Trophoblast cell (in vitro differentiated cells and primary cell): ENCODE measurements around the gene COQ5.

Source experiments
- DNase-seq, 2 donors: peaks; one replicate each; pipeline ENCODE4 v3.0.0-alpha.2; 2016
- H2AFZ ChIP-seq: 2 replicates; pipeline ENCODE4 v1.6.1; 2013; ENCODE audit warnings: low read length, moderate library complexity, mild to moderate bottlenecking; ENCODE audit not compliant: insufficient read depth, poor library complexity
- H2AK5ac ChIP-seq: 2 replicates; pipeline ENCODE4 v1.6.1; 2013; ENCODE audit warnings: mild to moderate bottlenecking, low read length
- H2BK120ac ChIP-seq: 2 replicates; pipeline ENCODE4 v1.6.1; 2013; ENCODE audit warnings: low read length, mild to moderate bottlenecking, moderate library complexity; ENCODE audit not compliant: insufficient read depth, poor library complexity
- H2BK12ac ChIP-seq: 2 replicates; pipeline ENCODE4 v1.6.1; 2013; ENCODE audit warnings: mild to moderate bottlenecking, low read length, moderate library complexity
- H2BK5ac ChIP-seq: 2 replicates; pipeline ENCODE4 v1.6.1; 2013; ENCODE audit warnings: low read length, low read depth, moderate library complexity, mild to moderate bottlenecking; ENCODE audit not compliant: poor library complexity
- H3K14ac ChIP-seq: 2 replicates; pipeline ENCODE4 v1.6.1; 2013; ENCODE audit warnings: mild to moderate bottlenecking, low read length
- H3K18ac ChIP-seq: 2 replicates; pipeline ENCODE4 v1.6.1; 2013; ENCODE audit warnings: mild to moderate bottlenecking, low read length
- H3K23ac ChIP-seq: 2 replicates; pipeline ENCODE4 v1.6.1; 2013; ENCODE audit warnings: low read length
- H3K27ac ChIP-seq: 2 replicates; pipeline ENCODE4 v1.5.1; 2013; ENCODE audit warnings: low read depth, mild to moderate bottlenecking, inconsistent platforms, low read length, moderate library complexity
- H3K27me3 ChIP-seq: 2 replicates; pipeline ENCODE4 v1.6.1; 2013; ENCODE audit warnings: inconsistent platforms, mild to moderate bottlenecking, low read length, moderate library complexity; ENCODE audit not compliant: insufficient read depth
- H3K36me3 ChIP-seq, 2 experiments: 1 replicate in 1 of 2; 2 replicates in 1 of 2; pipeline ENCODE4 v1.6.1; 2013; ENCODE audit warnings: low read length in 2 of 2, mild to moderate bottlenecking in 2 of 2, moderate library complexity in 1 of 2; ENCODE audit not compliant: insufficient read depth in 2 of 2, control insufficient read depth in 1 of 2
- H3K4ac ChIP-seq: 2 replicates; pipeline ENCODE4 v1.6.1; 2013; ENCODE audit warnings: low read depth, mild to moderate bottlenecking, low read length, moderate library complexity
- H3K4me1 ChIP-seq, 2 experiments: 1 replicate in 1 of 2; 2 replicates in 1 of 2; pipeline ENCODE4 v1.6.1; 2013; ENCODE audit warnings: low read length in 2 of 2, mild to moderate bottlenecking in 2 of 2, moderate library complexity in 1 of 2; ENCODE audit not compliant: insufficient read depth in 2 of 2, control insufficient read depth in 1 of 2
- H3K4me2 ChIP-seq: 2 replicates; pipeline ENCODE4 v1.6.1; 2013; ENCODE audit warnings: inconsistent platforms, mild to moderate bottlenecking, low read length, moderate library complexity
- H3K4me3 ChIP-seq: 2 replicates; pipeline ENCODE4 v1.5.1; 2013; ENCODE audit warnings: mild to moderate bottlenecking, low read depth, low read length, inconsistent platforms
- H3K79me1 ChIP-seq: one replicate; pipeline ENCODE4 v1.6.1; 2013; ENCODE audit warnings: low read length
- H3K79me2 ChIP-seq: 2 replicates; pipeline ENCODE4 v1.6.1; 2013; ENCODE audit warnings: low read length, mild to moderate bottlenecking; ENCODE audit not compliant: control insufficient read depth, insufficient read depth, poor library complexity
- H3K9ac ChIP-seq: 2 replicates; pipeline ENCODE4 v1.6.1; 2013; ENCODE audit warnings: mild to moderate bottlenecking, low read length
- H3K9me3 ChIP-seq: 2 replicates; pipeline ENCODE4 v1.6.1; 2013; ENCODE audit warnings: low read depth, mild to moderate bottlenecking, control low read depth, inconsistent platforms, low read length; ENCODE audit not compliant: insufficient read depth
- H4K12ac ChIP-seq: 2 replicates; pipeline ENCODE4 v1.6.1; 2013; ENCODE audit warnings: low read depth, mild to moderate bottlenecking, low read length, moderate library complexity
- H4K8ac ChIP-seq: 2 replicates; pipeline ENCODE4 v1.6.1; 2013; ENCODE audit warnings: low read depth, mild to moderate bottlenecking, low read length, moderate library complexity
- H4K91ac ChIP-seq: one replicate; pipeline ENCODE4 v1.6.1; 2013; ENCODE audit warnings: low read depth, mild to moderate bottlenecking, low read length, moderate library complexity
- WGBS: extraction: QIAGEN DNeasy Blood & Tissue Kit; methylation state at CpG from one replicate; pipeline ENCODE4 v1.1.7; 2013; ENCODE audit warnings: missing lambda C conversion rate; ENCODE audit not compliant: insufficient read length, insufficient coverage; ENCODE audit errors: extremely low coverage; 5-methylcytosine and 5-hydroxymethylcytosine counted together

COQ5 gene

GRCh38 chr12:120460157-120460556, 68.8 kb downstream of the COQ5 start:
- no peaks in the 10 kb centered on the region for H3K79me1 ChIP-seq
- H2BK120ac ChIP-seq: no peak overlapping the region
- H3K27me3 ChIP-seq: no peaks in the 10 kb centered on the region
- no peak overlapping the region for H4K91ac ChIP-seq
- no peak overlapping the region for H3K18ac ChIP-seq
- no CpG with 5 or more reads among the region's 3 CpGs for WGBS
- no peak overlapping the region for H2AK5ac ChIP-seq
- no peak overlapping the region for H3K4me3 ChIP-seq
- no peaks in the 10 kb centered on the region for H3K4me1 ChIP-seq
- no peak overlapping the region for H4K8ac ChIP-seq
- no peak overlapping the region for H3K9ac ChIP-seq
- H3K14ac ChIP-seq: no peak overlapping the region
- no peak overlapping the region for H2BK5ac ChIP-seq
- H3K79me2 ChIP-seq: no peaks in the 10 kb centered on the region
- DNase-seq: no peak
- no peak overlapping the region for H2AFZ ChIP-seq
- H4K12ac ChIP-seq: no peak overlapping the region
- H3K36me3 ChIP-seq: peaks cover 45 to 73% of the 10 kb centered on the region in 2 experiments
- H3K4me2 ChIP-seq: no peak overlapping the region
- H3K23ac ChIP-seq: no peak overlapping the region
- H2BK12ac ChIP-seq: no peak overlapping the region
- no peaks in the 10 kb centered on the region for H3K9me3 ChIP-seq
- H3K4ac ChIP-seq: no peak overlapping the region
- no peak overlapping the region for H3K27ac ChIP-seq

- no CpG with 5 or more reads among the region's 6 CpGs for WGBS
- no peak overlapping the region for H3K27ac ChIP-seq
- H3K4me2 ChIP-seq: no peak overlapping the region
- H3K36me3 ChIP-seq: peaks cover 44 to 63% of the 10 kb centered on the region in 2 experiments
- no peak overlapping the region for H2BK120ac ChIP-seq
- H3K23ac ChIP-seq: no peak overlapping the region
- no peaks in the 10 kb centered on the region for H3K79me2 ChIP-seq
- H3K4ac ChIP-seq: no peak overlapping the region
- H3K4me3 ChIP-seq: no peak overlapping the region
- no peak overlapping the region for H3K18ac ChIP-seq
- H2AK5ac ChIP-seq: no peak overlapping the region
- H3K27me3 ChIP-seq: no peaks in the 10 kb centered on the region
- no peak overlapping the region for H3K9ac ChIP-seq
- no peak overlapping the region for H2BK5ac ChIP-seq
- DNase-seq: peak in 1 of 2 donors; percentile 29
- no peaks in the 10 kb centered on the region for H3K79me1 ChIP-seq
- H2AFZ ChIP-seq: no peak overlapping the region
- H3K9me3 ChIP-seq: no peaks in the 10 kb centered on the region
- no peak overlapping the region for H2BK12ac ChIP-seq
- no peak overlapping the region for H4K91ac ChIP-seq
- H3K14ac ChIP-seq: no peak overlapping the region
- H3K4me1 ChIP-seq: no peaks in the 10 kb centered on the region
- H4K8ac ChIP-seq: no peak overlapping the region
- no peak overlapping the region for H4K12ac ChIP-seq
Observed at GRCh38 chr12:120457133-120457532, 71.8 kb downstream of the COQ5 start.

- H4K8ac ChIP-seq: no peak overlapping the region
- H3K79me2 ChIP-seq: no peaks in the 10 kb centered on the region
- no peak overlapping the region for H3K4ac ChIP-seq
- H3K4me1 ChIP-seq: no peaks in the 10 kb centered on the region
- no peak overlapping the region for H3K4me3 ChIP-seq
- no peak for DNase-seq
- H2BK120ac ChIP-seq: no peak overlapping the region
- H3K79me1 ChIP-seq: no peaks in the 10 kb centered on the region
- H2AFZ ChIP-seq: no peak overlapping the region
- no peak overlapping the region for H3K27ac ChIP-seq
- H3K14ac ChIP-seq: no peak overlapping the region
- H4K91ac ChIP-seq: no peak overlapping the region
- no CpG with 5 or more reads among the region's 7 CpGs for WGBS
- no peak overlapping the region for H2BK5ac ChIP-seq
- peaks cover 35 to 56% of the 10 kb centered on the region in 2 experiments for H3K36me3 ChIP-seq
- no peak overlapping the region for H3K9ac ChIP-seq
- no peak overlapping the region for H4K12ac ChIP-seq
- no peak overlapping the region for H2AK5ac ChIP-seq
- no peaks in the 10 kb centered on the region for H3K27me3 ChIP-seq
- no peak overlapping the region for H3K4me2 ChIP-seq
- H3K9me3 ChIP-seq: no peaks in the 10 kb centered on the region
- no peak overlapping the region for H2BK12ac ChIP-seq
- no peak overlapping the region for H3K18ac ChIP-seq
- H3K23ac ChIP-seq: no peak overlapping the region
Observed at GRCh38 chr12:120455302-120455701, 73.7 kb downstream of the COQ5 start.

DNA sequence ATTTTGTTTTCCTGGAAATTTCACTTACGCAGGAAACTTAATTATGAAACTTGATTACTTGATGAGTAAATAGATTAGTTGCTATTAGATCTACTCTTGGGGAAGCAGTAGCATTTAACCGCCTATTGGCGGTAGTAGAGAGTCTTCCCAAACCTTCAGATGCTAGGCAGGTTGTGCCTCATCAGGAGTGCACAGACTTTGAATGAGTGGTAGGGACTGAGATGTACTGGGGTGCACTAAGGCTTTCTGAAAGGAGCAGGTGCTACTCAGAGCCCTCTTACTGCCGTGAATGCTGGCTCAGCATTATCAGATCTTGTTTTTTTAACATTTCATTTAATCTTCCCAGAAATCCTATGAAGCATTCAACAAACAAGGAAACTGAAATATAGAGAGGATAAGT, 75.0 kb downstream of the COQ5 start:
- H3K4ac ChIP-seq: no peak overlapping the region
- H3K36me3 ChIP-seq: peaks cover 34 to 51% of the 10 kb centered on the region in 2 experiments
- H3K18ac ChIP-seq: no peak overlapping the region
- H4K91ac ChIP-seq: no peak overlapping the region
- no peaks in the 10 kb centered on the region for H3K79me2 ChIP-seq
- no peak overlapping the region for H3K4me2 ChIP-seq
- no peak overlapping the region for H3K9ac ChIP-seq
- no peak overlapping the region for H3K23ac ChIP-seq
- no peak overlapping the region for H3K27ac ChIP-seq
- H3K14ac ChIP-seq: no peak overlapping the region
- H3K4me1 ChIP-seq: no peaks in the 10 kb centered on the region
- H2BK120ac ChIP-seq: no peak overlapping the region
- H2AFZ ChIP-seq: no peak overlapping the region
- no peaks in the 10 kb centered on the region for H3K9me3 ChIP-seq
- WGBS: no CpG with 5 or more reads among the region's 4 CpGs
- H2BK5ac ChIP-seq: no peak overlapping the region
- H2BK12ac ChIP-seq: no peak overlapping the region
- H4K12ac ChIP-seq: no peak overlapping the region
- H3K4me3 ChIP-seq: no peak overlapping the region
- H2AK5ac ChIP-seq: no peak overlapping the region
- no peaks in the 10 kb centered on the region for H3K79me1 ChIP-seq
- no peak overlapping the region for H4K8ac ChIP-seq
- H3K27me3 ChIP-seq: no peaks in the 10 kb centered on the region
- DNase-seq: peak in 1 of 2 donors; percentile 55
